Uterus (tissue), 2 donors: Measurements from ENCODE around the gene SRRM2.

Source experiments
- CTCF ChIP-seq, 4 experiments: fragments of 200-600 bp in 2 of 4; fragments of 450-650 bp in 2 of 4; sonication (generic) in 2 of 4; IDR thresholded peaks; one replicate each; pipeline ENCODE4 v1.5.1; 2016 to 2019; ENCODE audit warnings: antibody characterized with exemption in 4 of 4, mild to moderate bottlenecking in 2 of 4, moderate library complexity in 1 of 4
- POLR2A ChIP-seq, 2 donors: fragments of 450-650 bp; IDR thresholded peaks; one replicate each; pipeline ENCODE4 v1.6.1; 2016; ENCODE audit warnings: antibody characterized with exemption in 2 of 2, mild to moderate bottlenecking in 1 of 2, moderate library complexity in 1 of 2

DNA sequence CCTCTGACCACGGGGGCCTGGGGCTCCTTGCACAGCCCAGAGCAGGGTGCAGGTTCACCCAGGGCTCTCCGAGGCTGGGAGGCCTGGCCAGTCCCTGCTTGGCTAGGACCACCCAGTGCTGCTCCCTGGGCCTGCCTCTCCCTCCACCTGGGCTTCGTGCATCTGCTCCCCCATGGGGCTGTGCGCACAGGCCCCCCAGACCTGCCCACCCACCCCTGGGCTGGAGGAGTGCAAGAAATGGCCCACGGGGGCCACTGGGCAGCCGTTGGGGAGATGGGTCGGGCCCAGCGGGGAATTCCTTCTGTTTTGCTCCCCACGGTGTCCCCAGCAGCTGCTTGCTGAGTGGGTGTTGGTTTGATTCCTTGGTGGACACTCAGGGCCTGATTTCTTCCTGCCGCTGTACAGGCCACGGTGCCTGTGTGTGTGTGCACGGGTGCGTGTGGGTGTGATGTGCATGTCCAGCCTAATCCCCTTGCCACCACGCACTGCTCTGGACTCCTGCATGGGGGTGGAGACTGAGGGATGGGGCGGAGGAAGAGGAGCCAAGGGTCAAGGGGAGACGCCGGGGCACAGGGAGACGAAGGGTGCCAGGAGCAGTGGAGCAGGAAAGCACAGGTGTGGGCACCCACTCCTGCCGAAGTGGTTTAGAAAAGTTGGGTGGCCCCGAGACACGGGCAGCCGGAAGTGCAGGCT is 40.9 kb upstream of the SRRM2 start:
- TF ChIP-seq CTCF (IDR thresholded peaks at IDR 0.05), result no peak
- TF ChIP-seq POLR2A (IDR thresholded peaks at IDR 0.05), result no peak
